Uterus (tissue), 2 donors: ENCODE results near the gene PLCL1.

Source experiments
- POLR2A ChIP-seq, 2 donors: fragments of 450-650 bp; IDR thresholded peaks; one replicate each; pipeline ENCODE4 v1.6.1; 2016; ENCODE audit warnings: antibody characterized with exemption in 2 of 2, mild to moderate bottlenecking in 1 of 2, moderate library complexity in 1 of 2
- TF ChIP-seq, protein P1 (sequence below), 4 experiments: fragments of 200-600 bp in 2 of 4; fragments of 450-650 bp in 2 of 4; sonication (generic) in 2 of 4; IDR thresholded peaks; one replicate each; pipeline ENCODE4 v1.5.1; 2016 to 2019; ENCODE audit warnings: antibody characterized with exemption in 4 of 4, mild to moderate bottlenecking in 2 of 4, moderate library complexity in 1 of 4

DNA sequence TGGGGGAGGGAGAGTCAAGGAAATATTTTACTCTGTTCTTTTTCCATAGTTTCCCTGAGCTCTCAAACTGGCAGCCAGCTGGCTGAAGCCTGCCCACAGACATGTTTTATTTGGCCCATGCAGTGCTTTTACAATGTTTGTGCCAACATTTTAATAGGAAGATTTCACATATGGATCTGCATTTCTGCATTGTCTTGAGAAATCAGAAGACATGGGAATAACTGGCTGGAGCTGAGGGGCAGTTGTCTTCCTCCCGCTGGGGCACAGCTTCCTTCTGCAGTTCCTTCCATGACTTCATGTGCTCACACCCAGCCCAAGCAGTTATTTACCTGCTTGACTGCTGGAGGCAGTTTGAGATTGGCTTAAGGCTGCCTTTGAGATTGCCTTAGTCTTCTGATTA is 74.4 kb downstream of the PLCL1 start:
- TF ChIP-seq, protein P1, sequence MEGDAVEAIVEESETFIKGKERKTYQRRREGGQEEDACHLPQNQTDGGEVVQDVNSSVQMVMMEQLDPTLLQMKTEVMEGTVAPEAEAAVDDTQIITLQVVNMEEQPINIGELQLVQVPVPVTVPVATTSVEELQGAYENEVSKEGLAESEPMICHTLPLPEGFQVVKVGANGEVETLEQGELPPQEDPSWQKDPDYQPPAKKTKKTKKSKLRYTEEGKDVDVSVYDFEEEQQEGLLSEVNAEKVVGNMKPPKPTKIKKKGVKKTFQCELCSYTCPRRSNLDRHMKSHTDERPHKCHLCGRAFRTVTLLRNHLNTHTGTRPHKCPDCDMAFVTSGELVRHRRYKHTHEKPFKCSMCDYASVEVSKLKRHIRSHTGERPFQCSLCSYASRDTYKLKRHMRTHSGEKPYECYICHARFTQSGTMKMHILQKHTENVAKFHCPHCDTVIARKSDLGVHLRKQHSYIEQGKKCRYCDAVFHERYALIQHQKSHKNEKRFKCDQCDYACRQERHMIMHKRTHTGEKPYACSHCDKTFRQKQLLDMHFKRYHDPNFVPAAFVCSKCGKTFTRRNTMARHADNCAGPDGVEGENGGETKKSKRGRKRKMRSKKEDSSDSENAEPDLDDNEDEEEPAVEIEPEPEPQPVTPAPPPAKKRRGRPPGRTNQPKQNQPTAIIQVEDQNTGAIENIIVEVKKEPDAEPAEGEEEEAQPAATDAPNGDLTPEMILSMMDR (IDR thresholded peaks at IDR 0.05): no peak
- TF ChIP-seq POLR2A (IDR thresholded peaks at IDR 0.05): no peak
